IPS-20b (cell line): ENCODE measurements around the gene RCC2.
"Not testable (repeated sequence)": the region's sequence is repeated elsewhere in the genome, so short reads cannot be mapped to it uniquely, and the experiment has no call there.

Source experiments
- H3K27ac ChIP-seq: one replicate; pipeline ENCODE4 v1.5.1; 2013; ENCODE audit warnings: low read length
- H3K27me3 ChIP-seq: 2 replicates; pipeline ENCODE4 v1.6.1; 2013; ENCODE audit warnings: mild to moderate bottlenecking, low read length, inconsistent platforms; ENCODE audit not compliant: insufficient read depth
- H3K36me3 ChIP-seq: 2 replicates; pipeline ENCODE4 v1.6.1; 2013; ENCODE audit warnings: low read depth, mild to moderate bottlenecking, inconsistent platforms, low read length, moderate library complexity; ENCODE audit not compliant: insufficient read depth
- H3K4me1 ChIP-seq: 2 replicates; pipeline ENCODE4 v1.6.1; 2013; ENCODE audit warnings: mild to moderate bottlenecking, control low read depth, inconsistent platforms, low read length, moderate library complexity; ENCODE audit not compliant: insufficient read depth
- H3K4me3 ChIP-seq: 2 replicates; pipeline ENCODE4 v1.5.1; 2013; ENCODE audit warnings: mild to moderate bottlenecking, low read length, inconsistent platforms
- H3K9ac ChIP-seq: 2 replicates; pipeline ENCODE4 v1.6.1; 2013; ENCODE audit warnings: low read depth, mild to moderate bottlenecking, inconsistent platforms, low read length, moderate library complexity
- H3K9me3 ChIP-seq: 2 replicates; pipeline ENCODE4 v1.6.1; 2013; ENCODE audit warnings: mild to moderate bottlenecking, low read depth, low read length, inconsistent platforms; ENCODE audit not compliant: insufficient read depth

RCC2 gene

GRCh38 chr1:17412093-17412870, 27.2 kb downstream of the RCC2 start:
- Histone ChIP-seq H3K27ac (no peak overlapping the region), H3K4me3 (no peak overlapping the region)

GRCh38 chr1:17409391-17409811, 30.1 kb downstream of the RCC2 start:
- Histone ChIP-seq H3K9ac (no peak overlapping the region), H3K4me3 (no peak overlapping the region), H3K27me3 (no peaks in the 10 kb centered on the region), H3K36me3 (peaks cover 89% of the 10 kb centered on the region), H3K9me3 (no peaks in the 10 kb centered on the region), H3K27ac (no peak overlapping the region), H3K4me1 (no peaks in the 10 kb centered on the region)

More at GRCh38 chr1:17412093-17412870, 27.2 kb downstream of the RCC2 start:
- Histone ChIP-seq H3K9me3 (no peaks in the 10 kb centered on the region), H3K36me3 (peaks cover 100% of the 10 kb centered on the region), H3K9ac (no peak overlapping the region), H3K27me3 (no peaks in the 10 kb centered on the region), H3K4me1 (no peaks in the 10 kb centered on the region)

GRCh38 chr1:17407786-17408514, 31.5 kb downstream of the RCC2 start:
- not testable (repeated sequence) for H3K27me3 ChIP-seq, H3K4me3 ChIP-seq, H3K4me1 ChIP-seq, H3K9me3 ChIP-seq, H3K27ac ChIP-seq, H3K9ac ChIP-seq
- H3K36me3 ChIP-seq, result peaks cover 75% of the 10 kb centered on the region

- not testable (repeated sequence) for H3K9me3 ChIP-seq, H3K4me3 ChIP-seq, H3K9ac ChIP-seq, H3K4me1 ChIP-seq, H3K27ac ChIP-seq, H3K27me3 ChIP-seq
- H3K36me3 ChIP-seq, result peaks cover 64% of the 10 kb centered on the region
These were observed 32.6 kb downstream of the RCC2 start for GRCh38 chr1:17406760-17407475.

GRCh38 chr1:17405898-17406759, 33.3 kb downstream of the RCC2 start:
- peaks cover 57% of the 10 kb centered on the region for H3K36me3 ChIP-seq

GRCh38 chr1:17404820-17405219, 34.7 kb downstream of the RCC2 start:
- Histone ChIP-seq H3K36me3 (peaks cover 43% of the 10 kb centered on the region), H3K27me3 (no peaks in the 10 kb centered on the region), H3K4me1 (no peaks in the 10 kb centered on the region), H3K27ac (no peak overlapping the region), H3K9me3 (no peaks in the 10 kb centered on the region), H3K4me3 (no peak overlapping the region), H3K9ac (no peak overlapping the region)

More at GRCh38 chr1:17405898-17406759, 33.3 kb downstream of the RCC2 start:
- Histone ChIP-seq H3K9me3 (no peaks in the 10 kb centered on the region), H3K4me1 (no peaks in the 10 kb centered on the region), H3K9ac (no peak overlapping the region), H3K27ac (no peak overlapping the region), H3K27me3 (no peaks in the 10 kb centered on the region), H3K4me3 (no peak overlapping the region)

GRCh38 chr1:17404034-17404684, 35.3 kb downstream of the RCC2 start:
- Histone ChIP-seq H3K27ac (no peak overlapping the region), H3K4me3 (no peak overlapping the region), H3K36me3 (peaks cover 37% of the 10 kb centered on the region), H3K9me3 (no peaks in the 10 kb centered on the region), H3K27me3 (no peaks in the 10 kb centered on the region), H3K9ac (no peak overlapping the region), H3K4me1 (no peaks in the 10 kb centered on the region)

- no peak overlapping the region for H3K9ac ChIP-seq
- no peaks in the 10 kb centered on the region for H3K27me3 ChIP-seq
- H3K4me1 ChIP-seq, result no peaks in the 10 kb centered on the region
- H3K27ac ChIP-seq, result no peak overlapping the region
- H3K4me3 ChIP-seq, result no peak overlapping the region
- H3K36me3 ChIP-seq, result peaks cover 26% of the 10 kb centered on the region
- H3K9me3 ChIP-seq, result no peaks in the 10 kb centered on the region
These were observed 36.4 kb downstream of the RCC2 start for GRCh38 chr1:17403081-17403480.

- Histone ChIP-seq H3K27me3 (no peaks in the 10 kb centered on the region), H3K36me3 (peaks cover 14% of the 10 kb centered on the region), H3K9ac (no peak overlapping the region), H3K4me1 (no peaks in the 10 kb centered on the region), H3K9me3 (no peaks in the 10 kb centered on the region), H3K27ac (no peak overlapping the region), H3K4me3 (no peak overlapping the region)
These were observed 37.6 kb downstream of the RCC2 start for GRCh38 chr1:17401841-17402240.

GRCh38 chr1:17400725-17401341, 38.6 kb downstream of the RCC2 start:
- Histone ChIP-seq H3K4me1 (no peaks in the 10 kb centered on the region), H3K9ac (no peak overlapping the region), H3K4me3 (no peak overlapping the region)

More at GRCh38 chr1:17400725-17401341, 38.6 kb downstream of the RCC2 start:
- Histone ChIP-seq H3K27ac (no peak overlapping the region), H3K9me3 (no peaks in the 10 kb centered on the region), H3K36me3 (peaks cover 4% of the 10 kb centered on the region), H3K27me3 (no peaks in the 10 kb centered on the region)
